Measurements from ENCODE around the gene NUP107. TPM values are rescaled to one million over a fixed set of nuclear protein-coding genes. Genes with fewer than 3 reads are reported as not detected.

The NUP107 gene
- total RNA-seq, 1 donor from 2014 or later, result 51.4 TPM

DNA sequence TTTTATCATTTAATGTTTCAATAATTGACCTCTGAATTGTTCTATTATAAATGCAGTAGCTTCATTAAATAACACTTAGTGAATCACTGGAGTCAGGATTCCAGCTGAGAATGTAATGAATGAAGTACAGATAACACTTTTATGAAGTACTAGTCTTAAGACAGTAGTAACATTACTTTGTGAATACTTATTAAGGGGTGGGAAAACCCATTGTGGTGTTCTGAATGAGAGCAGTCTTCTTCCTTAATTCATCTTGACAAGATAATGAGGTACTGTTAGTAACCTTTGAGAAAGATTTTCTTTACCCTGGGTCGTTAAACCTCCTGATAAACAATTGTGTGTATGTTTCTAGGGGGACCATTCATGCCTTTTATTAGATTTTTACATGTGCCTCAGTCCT is 12.7 kb downstream of the NUP107 start:
- intact Hi-C loops (cut with DNase I), result no loop called here
- no peak for ATAC-seq
- DNase-seq (ENCODE audit: low spot score), result no peak

DNA sequence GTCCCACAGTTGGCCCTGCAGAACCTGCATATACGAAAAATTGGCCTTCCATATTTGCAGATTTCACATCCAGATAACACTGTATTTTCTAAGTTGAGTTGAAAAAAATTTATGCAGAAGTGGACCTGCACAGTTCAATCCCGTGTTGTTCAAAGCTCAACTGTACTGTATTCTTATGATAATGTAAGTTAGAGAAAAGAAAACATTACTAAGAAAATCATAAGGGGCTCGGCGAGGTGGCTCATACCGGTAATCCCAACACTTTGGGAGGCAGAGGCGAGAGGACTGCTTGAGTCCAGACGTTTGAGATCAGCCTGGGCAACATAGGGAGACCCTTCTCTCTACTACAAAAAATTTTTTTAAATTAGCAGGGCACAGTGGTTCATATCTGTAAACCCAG is 41.0 kb downstream of the NUP107 start:
- DNase-seq (ENCODE audit: low spot score) (no peak), ATAC-seq (no peak)
- intact Hi-C loops (cut with DNase I), result no loop called here

DNA sequence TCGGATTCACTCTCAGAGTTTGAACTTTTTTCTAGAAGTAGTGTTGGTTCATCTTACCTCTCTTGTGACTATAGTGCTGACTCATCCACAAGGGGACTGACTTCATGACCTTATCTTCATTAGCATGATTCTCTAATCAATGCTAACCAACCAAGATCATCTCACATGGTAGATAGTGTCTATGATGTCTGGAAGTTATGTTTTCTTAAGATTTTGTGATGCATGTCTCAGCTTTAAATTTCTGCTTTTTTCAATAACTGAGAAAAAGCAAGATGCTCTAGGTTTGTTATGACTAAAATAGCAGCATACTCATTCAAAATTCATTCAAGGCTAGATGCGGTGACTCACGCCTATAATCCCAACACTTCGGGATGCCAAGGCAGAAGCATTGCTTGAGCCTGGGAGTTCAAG is 46.9 kb downstream of the NUP107 start:
- intact Hi-C loops (cut with DNase I), result no loop called here
- DNase-seq (ENCODE audit: low spot score) (no peak), ATAC-seq (no peak)

DNA sequence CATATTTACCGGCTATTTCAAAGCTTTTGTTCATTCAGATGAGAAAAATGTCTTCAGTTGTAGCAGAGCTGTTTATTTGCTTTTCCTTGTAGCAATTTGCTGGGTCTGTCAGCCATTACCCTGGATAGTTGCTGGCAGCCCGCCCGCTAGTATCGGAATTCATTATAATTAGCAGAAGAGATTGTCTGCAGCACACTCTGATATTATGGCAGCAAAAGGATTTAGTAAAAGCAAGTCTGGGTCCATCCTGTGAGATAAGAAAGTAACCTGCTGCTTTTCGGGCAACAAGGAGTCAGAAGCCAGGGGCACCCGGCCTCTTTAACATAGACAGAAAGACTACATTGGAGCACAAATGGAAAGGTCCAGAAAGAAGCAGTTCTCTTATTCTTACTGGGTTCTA is 53.1 kb downstream of the NUP107 start:
- no peak for DNase-seq (ENCODE audit: low spot score)
- intact Hi-C loops (cut with DNase I), result no loop called here
- no peak for ATAC-seq

DNA sequence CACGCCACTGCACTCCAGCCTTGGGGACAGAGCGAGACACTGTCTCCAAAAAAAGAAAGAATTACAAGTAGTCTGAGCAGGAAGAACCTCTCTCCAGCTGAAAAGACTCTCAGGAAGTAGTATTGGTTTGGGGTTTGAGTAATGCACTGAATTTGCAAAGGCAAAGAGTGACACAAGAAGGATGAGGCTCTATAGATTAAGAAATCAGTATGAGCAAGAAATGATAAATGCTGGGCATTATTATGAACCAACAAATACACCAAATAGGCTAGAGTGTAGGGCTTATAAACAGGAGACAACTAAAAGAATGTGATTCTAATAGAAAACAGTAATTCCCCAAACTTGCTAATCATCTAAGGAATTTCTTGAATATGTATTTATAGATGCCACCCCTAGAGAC is 56.6 kb downstream of the NUP107 start:
- intact Hi-C loops (cut with DNase I), result no loop called here
- ATAC-seq (no peak), DNase-seq (ENCODE audit: low spot score) (no peak)

DNA sequence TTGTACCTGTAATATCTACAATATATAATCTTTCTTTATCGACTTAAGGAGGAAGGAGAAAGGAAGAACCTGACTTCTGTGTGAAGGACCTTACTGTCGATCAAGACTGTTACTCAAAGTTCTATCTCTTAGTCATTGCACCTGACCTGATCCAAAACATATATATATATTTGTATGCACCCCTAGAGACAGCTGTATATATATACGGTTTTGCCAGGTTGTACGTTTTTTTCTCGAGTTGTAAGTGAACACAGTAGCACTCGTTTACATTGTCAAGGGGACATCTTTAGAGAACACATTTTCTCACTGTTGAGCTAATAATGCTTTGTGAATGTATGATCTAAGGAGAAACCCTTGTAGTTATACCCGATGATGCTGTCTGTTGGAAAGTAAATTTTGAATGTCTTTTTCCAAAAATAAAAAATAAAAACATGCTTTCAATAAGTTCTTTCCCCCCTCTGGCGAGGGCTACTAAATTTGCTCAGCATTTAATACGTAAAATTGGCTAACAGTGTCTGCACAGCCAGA is 58.7 kb downstream of the NUP107 start:
- intact Hi-C loops (cut with DNase I), result no loop called here
- no peak for ATAC-seq
- DNase-seq (ENCODE audit: low spot score), result no peak

DNA sequence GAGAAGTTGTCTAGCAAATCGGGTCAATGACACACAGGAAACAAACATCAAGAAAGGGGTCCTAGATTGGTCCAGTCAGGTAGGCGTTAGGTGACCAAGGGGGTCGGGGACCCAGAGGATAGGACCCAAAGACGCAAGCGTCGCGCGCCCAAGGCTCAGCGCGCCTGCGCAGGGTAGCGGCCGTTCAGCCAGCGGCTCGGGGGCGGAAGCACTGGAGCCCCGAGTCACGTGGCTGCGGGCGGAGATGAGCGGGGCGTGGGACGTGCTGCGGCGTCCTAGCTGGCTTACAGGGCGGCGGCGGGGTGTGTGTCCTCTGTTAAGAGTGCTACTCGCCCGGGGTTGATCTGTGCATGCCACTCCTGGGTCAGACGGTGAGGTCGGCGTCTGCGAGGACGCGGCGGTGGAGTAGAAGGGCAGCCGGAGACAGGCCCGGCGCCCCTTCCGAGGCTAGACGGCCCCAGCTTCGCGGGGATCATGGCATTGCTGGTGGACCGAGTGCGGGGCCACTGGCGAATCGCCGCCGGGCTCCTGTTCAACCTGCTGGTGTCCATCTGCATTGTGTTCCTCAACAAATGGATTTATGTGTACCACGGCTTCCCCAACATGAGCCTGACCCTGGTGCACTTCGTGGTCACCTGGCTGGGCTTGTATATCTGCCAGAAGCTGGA is 59.3 kb downstream of the NUP107 start, which contains the start of gene SLC35E3:
Gene SLC35E3 (plus strand): TSS at position 273 of the 668 bp plus-strand sequence. CDS start 202 bp downstream, at position 475.
- DNase-seq (ENCODE audit: low spot score), result peak; percentile 95
- intact Hi-C loops (cut with DNase I), result no loop called here
- ATAC-seq, result peak; percentile 99

DNA sequence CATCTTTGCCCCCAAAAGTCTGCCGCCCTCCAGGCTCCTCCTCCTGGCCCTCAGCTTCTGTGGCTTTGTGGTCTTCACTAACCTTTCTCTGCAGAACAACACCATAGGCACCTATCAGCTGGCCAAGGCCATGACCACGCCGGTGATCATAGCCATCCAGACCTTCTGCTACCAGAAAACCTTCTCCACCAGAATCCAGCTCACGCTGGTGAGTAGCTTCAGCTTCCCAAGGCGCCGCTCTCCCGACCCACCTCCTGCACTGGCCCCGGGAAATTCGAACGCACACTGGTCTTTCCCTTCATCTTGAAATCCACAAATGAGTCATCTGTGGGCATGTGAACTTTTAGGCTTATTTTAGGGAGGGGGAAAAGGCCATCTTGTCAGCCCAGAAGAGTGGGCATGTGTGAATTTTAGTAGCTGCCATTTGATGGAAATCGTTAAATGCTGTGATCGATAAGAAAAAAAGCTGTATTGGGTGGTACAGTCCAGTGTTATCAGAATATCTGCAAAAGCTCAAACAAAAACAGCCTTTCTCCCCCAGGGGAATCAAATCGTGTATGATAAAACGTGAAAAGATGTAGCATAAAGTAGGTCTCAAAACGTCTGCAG is 59.9 kb downstream of the NUP107 start:
- intact Hi-C loops (cut with DNase I), result no loop called here
- ATAC-seq, result peak; percentile 81
- peak; percentile 75 for DNase-seq (ENCODE audit: low spot score)

DNA sequence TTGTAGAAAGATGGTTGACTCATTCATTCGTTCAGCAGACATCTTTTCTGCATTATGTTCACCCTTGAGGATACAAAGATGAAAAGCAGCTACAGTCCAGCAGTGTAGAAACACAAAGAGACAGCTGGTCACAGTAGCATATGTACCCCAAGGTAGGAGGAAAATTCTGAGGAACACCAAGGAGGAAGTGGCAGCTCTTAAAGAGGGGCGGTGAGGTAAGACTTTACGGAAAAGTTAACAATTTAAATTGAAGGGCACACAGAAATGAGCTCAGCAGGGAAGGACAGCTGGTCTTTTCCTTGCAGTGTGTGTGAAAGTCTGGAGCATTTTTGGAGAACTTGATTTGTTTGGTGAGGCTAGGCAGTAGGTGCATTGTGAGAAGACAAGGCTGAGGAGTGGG is 62.7 kb downstream of the NUP107 start:
- ATAC-seq (no peak), DNase-seq (ENCODE audit: low spot score) (no peak)
- intact Hi-C loops (cut with DNase I), result no loop called here

DNA sequence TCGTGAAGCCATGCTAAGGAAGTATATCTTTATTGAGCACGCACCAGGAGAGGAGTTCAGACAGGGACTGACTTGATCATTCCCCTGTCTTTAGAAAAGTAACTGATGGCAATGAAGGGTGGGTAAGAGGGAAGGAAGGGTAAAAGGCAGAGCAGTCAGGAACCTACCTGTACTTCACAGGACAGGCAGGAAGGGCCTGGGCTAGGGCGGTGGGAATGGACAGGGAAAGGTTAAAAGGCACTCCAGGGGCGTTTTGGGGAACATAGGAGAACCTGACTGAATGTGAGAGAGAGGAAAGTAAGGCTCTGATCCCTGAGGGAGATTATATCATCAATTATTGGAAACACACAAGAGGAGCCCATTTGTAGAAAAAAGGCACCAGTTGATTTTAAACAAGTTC is 63.1 kb downstream of the NUP107 start:
- ATAC-seq (no peak), DNase-seq (ENCODE audit: low spot score) (no peak)
- intact Hi-C loops (cut with DNase I), result no loop called here

DNA sequence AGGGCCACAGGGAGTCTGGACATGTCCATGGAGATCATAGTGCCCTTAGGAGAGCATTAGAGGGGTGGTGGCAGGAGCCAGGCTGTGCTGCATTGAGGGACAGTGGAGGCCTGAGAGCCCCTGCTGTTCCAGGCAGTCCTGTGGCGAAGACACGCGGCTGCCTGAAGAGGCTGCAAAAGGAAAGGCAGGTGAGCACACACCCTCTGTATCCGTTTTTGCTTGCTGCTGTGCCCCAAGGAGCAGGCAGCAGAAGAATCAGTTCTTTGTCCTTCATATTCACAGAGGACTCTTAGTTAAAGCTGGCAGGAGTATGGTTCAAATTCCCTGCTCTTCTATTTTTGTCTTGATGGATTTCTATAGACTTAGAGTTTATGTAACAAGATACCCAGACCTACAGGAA is 63.7 kb downstream of the NUP107 start:
- ATAC-seq, result no peak
- no peak for DNase-seq (ENCODE audit: low spot score)
- intact Hi-C loops (cut with DNase I), result no loop called here

DNA sequence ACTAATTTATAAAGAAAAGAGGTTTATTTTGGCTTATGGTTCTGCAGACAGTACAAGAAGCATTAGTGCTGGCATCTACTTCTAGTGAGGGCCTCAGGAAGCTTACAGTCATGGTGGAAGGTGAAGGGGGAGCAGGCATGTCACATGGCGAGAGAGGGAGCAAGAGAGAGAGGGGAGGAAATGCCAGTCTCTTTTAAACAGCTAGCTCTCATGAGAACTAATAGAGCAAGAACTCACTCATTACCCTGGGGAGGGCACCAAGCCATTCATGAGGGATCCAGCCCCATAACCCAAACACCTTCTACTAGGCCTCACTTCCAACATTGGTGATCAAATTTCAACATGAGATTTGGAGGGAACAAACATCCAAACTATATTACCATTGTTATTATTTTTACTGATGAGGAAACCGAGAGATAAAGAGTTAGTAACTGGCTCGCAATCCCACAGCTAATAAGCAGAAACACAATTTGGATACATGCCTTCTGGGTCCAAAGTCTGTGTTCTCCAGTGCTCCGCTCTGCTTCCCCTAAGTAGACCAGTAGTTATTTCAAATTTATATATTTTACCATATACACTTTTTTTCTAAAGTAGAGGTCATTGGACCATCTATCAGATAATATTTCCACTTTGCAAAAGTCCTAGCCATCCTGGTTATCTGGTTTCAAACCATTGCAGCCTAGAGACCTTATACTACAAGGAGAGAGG is 68.9 kb downstream of the NUP107 start:
- intact Hi-C loops (cut with DNase I), result no loop called here
- no peak for DNase-seq (ENCODE audit: low spot score)

DNA sequence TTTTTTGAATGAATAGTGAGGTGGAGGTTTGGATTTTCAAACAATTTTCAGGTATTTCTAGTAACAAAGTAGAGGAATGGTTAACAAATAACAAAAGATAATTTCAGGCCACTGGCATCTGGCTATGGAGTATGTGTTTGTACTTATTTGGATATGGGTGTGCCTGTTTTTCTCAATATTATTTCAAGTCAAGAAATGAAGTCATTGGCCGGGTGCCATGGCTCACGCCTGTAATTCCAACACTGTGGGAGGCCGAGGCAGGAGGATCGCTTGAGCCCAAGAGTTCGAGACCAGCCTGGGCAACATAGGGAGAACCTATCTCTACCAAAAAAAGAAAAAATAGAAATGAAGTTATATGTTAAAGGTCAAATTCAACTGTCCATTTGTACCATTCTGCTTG is 73.1 kb downstream of the NUP107 start:
- ATAC-seq (no peak), DNase-seq (ENCODE audit: low spot score) (no peak)
- intact Hi-C loops (cut with DNase I), result no loop called here

More for the DNA sequence above, 68.9 kb downstream of the NUP107 start:
- no peak for ATAC-seq

DNA sequence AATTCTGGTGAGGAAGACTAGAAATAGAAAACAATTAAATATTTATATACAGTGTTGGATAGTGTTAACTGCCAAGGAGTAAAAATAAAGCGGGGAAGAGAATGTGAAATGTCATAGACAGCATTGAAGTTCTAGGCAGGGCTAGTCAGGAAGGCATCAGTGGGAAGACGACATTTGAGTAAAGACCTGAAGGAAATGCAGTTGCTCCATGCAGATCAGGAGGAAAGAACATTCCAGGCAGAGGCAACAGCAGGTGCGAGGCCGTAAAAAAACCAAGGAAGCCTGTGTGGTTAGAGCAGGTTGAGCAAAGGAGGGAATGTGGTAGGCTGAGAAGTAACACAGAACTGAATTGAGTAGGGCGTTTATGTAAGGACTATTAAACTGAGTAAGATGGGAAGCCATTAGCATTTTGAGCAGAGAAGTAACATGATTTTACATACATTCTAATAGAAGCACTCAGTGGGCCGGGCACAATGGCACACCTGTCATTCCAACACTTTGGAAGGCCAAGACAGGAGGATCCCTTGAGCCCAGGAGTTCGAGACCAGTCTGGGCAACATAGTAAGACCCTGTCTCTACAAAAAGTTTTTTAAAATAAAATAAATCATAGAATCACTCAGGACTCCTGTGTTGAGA is 74.1 kb downstream of the NUP107 start:
- intact Hi-C loops (cut with DNase I), result no loop called here
- no peak for DNase-seq (ENCODE audit: low spot score)
- ATAC-seq, result no peak

DNA sequence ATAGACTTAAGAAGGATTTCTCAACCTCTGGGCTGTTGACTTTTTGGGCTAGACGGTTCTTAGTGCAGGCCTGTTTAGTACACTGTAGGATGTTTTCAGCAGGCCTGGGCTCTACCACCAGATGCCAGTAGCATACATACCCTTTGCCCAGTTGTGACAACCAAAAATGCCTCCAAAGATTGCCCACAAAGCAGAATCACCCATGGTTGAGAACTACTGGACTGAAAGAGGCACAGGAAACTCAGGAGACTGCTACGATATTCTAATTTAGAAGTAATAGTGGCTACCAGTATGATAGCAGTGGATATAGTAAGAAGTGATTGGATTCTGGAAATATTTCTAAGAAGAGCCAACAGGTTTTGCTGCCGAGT is 74.6 kb downstream of the NUP107 start:
- ATAC-seq (no peak), DNase-seq (ENCODE audit: low spot score) (no peak)
- intact Hi-C loops (cut with DNase I), result no loop called here

DNA sequence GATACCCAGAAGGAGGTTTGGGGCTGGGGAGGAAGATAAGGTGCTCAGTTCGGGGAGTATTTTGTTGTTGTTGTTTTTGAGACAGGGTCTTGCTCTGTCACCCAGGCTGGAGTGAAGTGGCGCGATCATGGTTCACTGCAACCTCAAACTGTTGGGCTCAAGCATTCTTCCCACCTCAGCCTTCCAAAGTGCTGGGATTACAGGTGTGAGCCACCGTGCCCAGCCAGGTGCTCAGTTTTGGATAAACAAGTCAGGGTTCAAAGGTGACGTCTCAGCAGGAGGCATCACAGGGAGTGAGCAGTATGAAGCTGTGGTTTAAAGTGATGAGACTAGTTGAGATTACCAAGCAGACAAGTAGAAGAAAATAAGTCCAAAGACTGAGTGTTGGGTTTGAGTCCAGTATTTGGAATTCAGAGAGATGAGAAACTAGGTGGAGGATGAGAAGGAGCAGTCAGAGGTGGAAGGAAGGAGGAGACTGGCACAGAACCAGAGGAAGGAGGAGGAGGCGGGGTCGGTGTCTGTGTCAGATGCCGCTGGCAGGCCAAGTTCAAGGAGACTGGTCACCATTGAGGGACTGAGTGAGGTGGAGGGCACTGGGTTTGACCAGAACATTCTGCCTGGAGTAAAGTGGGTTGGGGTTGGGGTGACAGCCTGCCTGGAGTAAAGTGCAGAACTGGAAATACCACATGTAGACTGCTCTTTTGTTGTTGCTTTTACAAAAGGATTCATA is 75.3 kb downstream of the NUP107 start:
- intact Hi-C loops (cut with DNase I), result no loop called here
- DNase-seq (ENCODE audit: low spot score) (no peak), ATAC-seq (no peak)

DNA sequence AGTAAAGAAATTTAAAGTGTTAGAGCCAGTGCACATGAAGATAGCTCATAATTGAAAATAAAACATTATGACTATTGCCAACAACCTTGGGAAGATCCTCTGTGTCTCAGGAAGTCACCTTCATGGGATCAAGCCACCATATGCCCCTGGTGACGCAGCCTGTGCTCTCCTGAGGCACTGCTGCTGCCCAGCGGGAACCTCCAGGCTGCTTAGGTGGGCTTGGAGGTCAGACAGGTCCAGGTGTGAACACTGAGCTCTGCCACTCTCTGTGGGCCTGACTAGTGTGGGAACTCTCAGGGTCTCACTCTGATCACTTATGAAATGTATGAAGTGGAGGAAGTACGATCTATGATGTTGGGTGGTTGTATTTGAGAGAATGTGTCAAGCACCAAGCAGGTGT is 75.9 kb downstream of the NUP107 start:
- no peak for ATAC-seq
- no peak for DNase-seq (ENCODE audit: low spot score)
- intact Hi-C loops (cut with DNase I), result no loop called here

DNA sequence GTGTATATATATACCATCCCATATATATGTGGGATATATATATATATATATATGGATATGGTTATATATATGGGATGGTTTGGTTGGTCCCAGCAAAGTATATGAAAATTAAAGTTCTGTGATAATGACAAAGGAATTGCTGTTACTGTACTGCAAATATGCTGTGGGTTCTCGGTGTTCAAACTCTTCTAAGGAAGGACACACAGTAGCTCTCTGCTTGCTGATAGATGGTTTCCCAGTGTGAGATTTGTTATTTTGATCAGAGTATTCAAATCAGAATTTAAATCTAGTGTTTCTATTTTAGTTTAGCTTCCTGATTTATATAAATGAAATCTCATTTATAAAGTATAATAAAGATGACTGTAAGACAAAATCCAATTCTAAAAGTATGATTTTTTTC is 78.9 kb downstream of the NUP107 start:
- intact Hi-C loops (cut with DNase I), result no loop called here
- DNase-seq (ENCODE audit: low spot score), result no peak
- ATAC-seq, result no peak

DNA sequence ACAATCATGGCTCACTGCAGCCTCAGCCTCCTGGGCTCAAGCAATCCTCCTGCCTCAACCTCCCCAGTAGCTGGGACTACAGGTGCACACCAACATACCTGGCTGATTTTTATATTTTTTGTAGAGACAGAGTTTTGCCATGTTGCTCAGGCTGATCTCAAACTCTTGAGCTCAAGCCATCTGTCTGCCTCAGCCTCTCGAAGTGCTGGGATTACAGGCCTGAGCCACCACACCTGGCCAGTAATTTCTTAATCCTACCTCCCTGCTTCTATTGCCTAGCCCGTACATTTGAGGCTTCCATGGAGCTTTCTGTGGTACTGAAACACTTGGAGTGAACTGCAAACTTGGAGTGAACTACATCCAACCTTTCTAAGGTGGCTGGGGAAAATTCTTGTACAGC is 79.9 kb downstream of the NUP107 start:
- intact Hi-C loops (cut with DNase I), result no loop called here
- DNase-seq (ENCODE audit: low spot score) (no peak), ATAC-seq (no peak)

Data from sciatic nerve (tissue), 2 donors.